CD4-positive, alpha-beta memory T cell (primary cell): ENCODE data around the gene ANKRD13B. TPM values are rescaled to one million over a fixed set of nuclear protein-coding genes. Genes with fewer than 3 reads are reported as not detected.
A peak's percentile ranks its signal among the peaks of the same experiment; 100 is the strongest.

Experiments
- CTCF ChIA-PET: fragments of 350-600 bp; sonication (Branson Sonifier 250); formaldehyde crosslinking; loops from one replicate; lab custom pipeline; 2021; ENCODE audit warnings: inconsistent platforms; ENCODE audit not compliant: partially characterized antibody; lab: Charles Lee
- POLR2A ChIA-PET: fragments of 350-600 bp; sonication (Branson Sonifier 250); formaldehyde crosslinking; loops from one replicate; lab custom pipeline; 2021; ENCODE audit not compliant: partially characterized antibody; lab: Charles Lee
- DNase-seq, 5 donors: peaks; one replicate each; pipeline versions ENCODE4 v3.0.0 to v3.0.0-alpha.2; 2020 to 2022; ENCODE audit warnings: mixed read lengths in 1 of 5
- H3K27ac ChIP-seq: one replicate; pipeline ENCODE4 v1.7.0; 2013; ENCODE audit warnings: low read depth, low read length
- H3K27me3 ChIP-seq: 2 replicates; pipeline ENCODE4 v1.7.0; 2013; ENCODE audit warnings: mild to moderate bottlenecking, low read length, moderate library complexity; ENCODE audit not compliant: insufficient read depth
- H3K36me3 ChIP-seq: 2 replicates; pipeline ENCODE4 v1.7.0; 2013; ENCODE audit warnings: mild to moderate bottlenecking, low read length, moderate library complexity; ENCODE audit not compliant: insufficient read depth
- H3K4me1 ChIP-seq: 2 replicates; pipeline ENCODE4 v1.7.0; 2013; ENCODE audit warnings: mild to moderate bottlenecking, low read length, moderate library complexity; ENCODE audit not compliant: insufficient read depth
- H3K4me3 ChIP-seq, 2 donors: one replicate each; pipeline ENCODE4 v1.7.0; 2013; ENCODE audit warnings: low read length in 2 of 2, mild to moderate bottlenecking in 1 of 2
- H3K9me3 ChIP-seq, 2 donors: one replicate each; pipeline ENCODE4 v1.7.0; 2013; ENCODE audit warnings: low read length in 2 of 2, control low read depth in 1 of 2; ENCODE audit not compliant: control insufficient read depth in 1 of 2
- H3K27ac Mint-ChIP-seq, 7 donors: one replicate each; pipeline ENCODE4 v1.8.0; 2020 to 2021; ENCODE audit warnings: mixed read lengths in 7 of 7, mild to moderate bottlenecking in 6 of 7, inconsistent platforms in 3 of 7, moderate library complexity in 3 of 7
- H3K27me3 Mint-ChIP-seq, 2 donors: one replicate each; pipeline ENCODE4 v1.8.0; 2020 to 2021; ENCODE audit warnings: mixed read lengths in 2 of 2
- H3K36me3 Mint-ChIP-seq, 2 donors: one replicate each; pipeline ENCODE4 v1.8.0; 2020 to 2021; ENCODE audit warnings: mixed read lengths in 2 of 2, inconsistent platforms in 1 of 2, mild to moderate bottlenecking in 1 of 2
- H3K4me1 Mint-ChIP-seq, 4 donors: one replicate each; pipeline ENCODE4 v1.8.0; 2020 to 2021; ENCODE audit warnings: mixed read lengths in 4 of 4, mild to moderate bottlenecking in 1 of 4
- H3K4me3 Mint-ChIP-seq, 8 donors: one replicate each; pipeline ENCODE4 v1.8.0; 2020 to 2021; ENCODE audit warnings: mixed read lengths in 8 of 8, mild to moderate bottlenecking in 7 of 8, moderate library complexity in 6 of 8, inconsistent platforms in 3 of 8
- H3K9me3 Mint-ChIP-seq, 8 donors: one replicate each; pipeline ENCODE4 v1.8.0; 2020 to 2021; ENCODE audit warnings: mixed read lengths in 8 of 8, mild to moderate bottlenecking in 5 of 8, inconsistent platforms in 3 of 8, moderate library complexity in 1 of 8
- intact Hi-C: fragments of 100-400 bp; cut with micrococcal nuclease; formaldehyde crosslinking; loops from one replicate; pipeline ENCODE4 v1.15.1; 2023
- polyA plus RNA-seq, 2 donors: library from polyadenylated mRNA; unstranded; fragments of 300-500 nt; fragmentation: Illumina TruSeq; gene quantifications; one replicate each; pipeline ENCODE4 v1.2.3, GENCODE V29; 2021
- total RNA-seq, 2 experiments: library from RNA; stranded (reverse); gene quantifications; one replicate each; pipeline ENCODE4 v1.2.3, GENCODE V29; 2021

ANKRD13B gene
- total and polyA plus RNA-seq, 4 experiments from 2014 or later: 1.3 to 2.3 TPM; not detected in 2

DNA sequence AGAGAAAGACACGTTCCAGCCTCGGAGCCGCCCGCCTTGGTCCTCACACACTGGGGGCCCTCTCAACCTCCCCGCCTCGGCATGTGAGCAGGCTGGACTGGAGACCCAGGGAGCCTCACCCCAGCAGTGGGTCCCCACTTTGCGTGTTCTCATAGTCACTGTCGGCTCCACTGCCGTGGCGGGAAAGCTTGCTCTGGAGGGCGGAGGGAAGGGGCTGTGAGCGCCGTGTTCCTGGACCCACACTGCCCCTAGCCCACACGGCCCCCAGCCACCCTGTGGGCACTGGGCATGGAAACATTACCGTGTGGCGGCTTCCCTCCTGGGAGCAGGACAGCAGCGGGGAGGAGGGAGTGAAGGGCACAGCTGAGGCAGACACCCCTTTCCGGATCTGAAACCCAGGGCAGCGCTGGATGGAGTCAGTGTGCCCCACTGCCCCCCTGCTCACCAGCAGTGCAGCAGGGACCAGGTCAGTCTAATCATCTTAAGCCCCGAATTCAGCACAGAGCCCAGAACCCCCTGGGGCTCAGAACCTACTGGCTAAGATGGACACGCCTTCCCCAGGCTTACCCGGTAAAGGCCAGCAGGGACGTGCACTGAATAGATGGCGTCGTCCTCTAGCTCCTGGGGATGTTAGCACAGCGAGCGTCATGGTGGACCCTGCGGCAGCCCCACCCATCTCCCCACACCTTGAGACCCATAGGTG is 17.3 kb upstream of the ANKRD13B start:
- H3K4me3 ChIP-seq: no peak overlapping the region
- POLR2A ChIA-PET: interaction anchor here (0.8 to 12.9 kb wide), 5 partner anchors 9 to 41 kb away, joined by 3 to 127 read pairs (median 6); partner anchors contain the start of genes ABHD15, ANKRD13B and TP53I13
- DNase-seq: no peak
- H3K27me3 ChIP-seq: no peaks in the 10 kb centered on the region
- intact Hi-C loops: loop anchor here (10.0 kb wide), 1 partner anchor 201 kb away; no protein-coding TSS in a partner anchor
- H3K27ac ChIP-seq: no peak overlapping the region
- Mint-ChIP-seq H3K27me3 (no peaks in the 10 kb centered on the region), H3K4me3 (no peak overlapping the region), H3K9me3 (no peaks in the 10 kb centered on the region), H3K36me3 (peaks cover 12 to 46% of the 10 kb centered on the region in 2 donors), H3K27ac (no peak overlapping the region), H3K4me1 (peaks cover 7 to 20% (median 12%) of the 10 kb centered on the region in 4 donors)
- H3K36me3 ChIP-seq: peaks cover 36% of the 10 kb centered on the region
- H3K9me3 ChIP-seq: no peaks in the 10 kb centered on the region
- CTCF ChIA-PET: interaction anchor here (0.9 to 28.5 kb wide), 4 partner anchors 16 to 206 kb away, joined by 3 to 523 read pairs (median 7); partner anchors contain the start of gene CORO6
- H3K4me1 ChIP-seq: peaks cover 3% of the 10 kb centered on the region

DNA sequence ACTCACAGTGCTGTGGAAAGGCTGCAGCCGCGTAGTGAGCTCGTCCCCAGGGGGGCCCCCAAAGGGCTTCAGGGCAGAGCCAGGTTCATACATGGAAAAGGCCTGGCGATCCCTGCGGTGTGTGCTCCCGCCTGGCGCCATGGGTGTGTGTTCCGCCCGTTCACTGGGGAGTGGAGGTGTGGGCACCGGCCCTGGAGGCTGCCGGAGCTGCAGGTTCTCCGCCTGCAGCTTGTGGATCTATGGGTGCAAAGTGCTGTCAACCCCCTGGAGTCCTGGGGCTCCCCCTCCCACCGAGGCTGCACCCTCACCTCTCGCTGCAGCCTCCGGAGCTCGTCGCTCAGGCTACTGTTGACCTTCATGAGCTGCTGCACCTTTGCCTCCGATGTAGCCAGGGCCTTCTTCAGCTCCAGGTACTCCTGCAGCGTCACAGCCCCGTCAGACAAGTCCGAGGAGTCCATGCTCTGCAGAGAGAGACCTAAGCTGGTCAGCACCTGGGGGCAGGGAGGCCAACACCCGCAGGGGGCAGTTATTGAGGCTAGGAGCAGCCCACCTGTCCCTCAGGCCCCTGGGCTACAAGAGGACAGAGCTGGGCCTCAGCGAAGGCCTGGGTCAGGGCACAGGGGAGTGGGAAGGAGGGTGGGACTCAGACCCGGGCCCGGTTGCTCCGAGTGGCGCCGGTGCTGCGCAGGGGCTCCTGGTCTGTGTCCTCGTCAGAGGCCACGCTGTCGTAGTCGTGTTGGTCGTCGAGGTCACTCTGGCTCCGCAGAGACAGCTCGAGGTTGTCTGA is 16.5 kb upstream of the ANKRD13B start:
- Mint-ChIP-seq H3K4me3 (no peak overlapping the region), H3K27me3 (no peaks in the 10 kb centered on the region), H3K4me1 (peaks cover 3 to 13% (median 9%) of the 10 kb centered on the region in 4 donors), H3K36me3 (peaks cover 12 to 46% of the 10 kb centered on the region in 2 donors), H3K27ac (no peak overlapping the region), H3K9me3 (no peaks in the 10 kb centered on the region)
- H3K36me3 ChIP-seq: peaks cover 36% of the 10 kb centered on the region
- intact Hi-C loops: loop anchor here (10.0 kb wide), 1 partner anchor 202 kb away; no protein-coding TSS in a partner anchor
- POLR2A ChIA-PET: interaction anchor here (0.8 to 12.9 kb wide), 5 partner anchors 9 to 40 kb away, joined by 3 to 127 read pairs (median 21); partner anchors contain the start of genes ABHD15, ANKRD13B and TP53I13
- peaks cover 5% of the 10 kb centered on the region for H3K4me1 ChIP-seq
- H3K9me3 ChIP-seq: no peaks in the 10 kb centered on the region
- DNase-seq: no peak
- H3K4me3 ChIP-seq: no peak overlapping the region
- H3K27me3 ChIP-seq: no peaks in the 10 kb centered on the region
- CTCF ChIA-PET: interaction anchor here (0.9 to 28.5 kb wide), 5 partner anchors 10 to 207 kb away, joined by 3 to 523 read pairs (median 10); partner anchors contain the start of genes ANKRD13B and CORO6
- H3K27ac ChIP-seq: no peak overlapping the region

- H3K36me3 Mint-ChIP-seq: peaks cover 12 to 48% of the 10 kb centered on the region in 2 donors
- no peak overlapping the region for H3K4me3 Mint-ChIP-seq
- no peak overlapping the region for H3K27ac Mint-ChIP-seq
- ChIA-PET CTCF (interaction anchor here (1.0 to 28.5 kb wide), 3 partner anchors 9 to 40 kb away, joined by 3 to 523 read pairs (median 105); partner anchors contain the start of genes ANKRD13B and CORO6), POLR2A (interaction anchor here (1.0 to 12.9 kb wide), 5 partner anchors 10 to 39 kb away, joined by 3 to 127 read pairs (median 21); partner anchors contain the start of genes ABHD15, ANKRD13B and TP53I13)
- DNase-seq: no peak
- intact Hi-C loops: loop anchor here (10.0 kb wide), 1 partner anchor 202 kb away; no protein-coding TSS in a partner anchor
- Histone ChIP-seq H3K9me3 (no peaks in the 10 kb centered on the region), H3K4me1 (peaks cover 5% of the 10 kb centered on the region), H3K27ac (no peak overlapping the region), H3K4me3 (no peak overlapping the region), H3K27me3 (no peaks in the 10 kb centered on the region), H3K36me3 (peaks cover 41% of the 10 kb centered on the region)
- H3K4me1 Mint-ChIP-seq: peaks cover 3 to 13% (median 7%) of the 10 kb centered on the region in 4 donors
- H3K27me3 Mint-ChIP-seq: no peaks in the 10 kb centered on the region
- H3K9me3 Mint-ChIP-seq: no peaks in the 10 kb centered on the region
Observed at GRCh38 chr17:29577001-29577370, 15.9 kb upstream of the ANKRD13B start.

GRCh38 chr17:29577385-29578211 is 15.3 kb upstream of the ANKRD13B start:
- Histone ChIP-seq H3K36me3 (peaks cover 43% of the 10 kb centered on the region), H3K9me3 (no peaks in the 10 kb centered on the region), H3K27ac (no peak overlapping the region), H3K27me3 (no peaks in the 10 kb centered on the region), H3K4me1 (peaks cover 5% of the 10 kb centered on the region), H3K4me3 (no peak overlapping the region)
- Mint-ChIP-seq H3K4me1 (peaks cover 3 to 13% (median 8%) of the 10 kb centered on the region in 4 donors), H3K4me3 (no peak overlapping the region), H3K9me3 (no peaks in the 10 kb centered on the region), H3K27ac (no peak overlapping the region), H3K27me3 (no peaks in the 10 kb centered on the region), H3K36me3 (peaks cover 12 to 54% of the 10 kb centered on the region in 2 donors)
- ChIA-PET CTCF (interaction anchor here (0.9 to 28.5 kb wide), 5 partner anchors 8 to 202 kb away, joined by 3 to 523 read pairs (median 34); partner anchors contain the start of genes ANKRD13B, CORO6 and TP53I13), POLR2A (interaction anchor here (1.0 to 12.9 kb wide), 4 partner anchors 11 to 39 kb away, joined by 3 to 127 read pairs (median 26); partner anchors contain the start of genes ABHD15, ANKRD13B and TP53I13)
- no peak for DNase-seq
- intact Hi-C loops: loop anchor here (10.0 kb wide), 1 partner anchor 203 kb away; no protein-coding TSS in a partner anchor

GRCh38 chr17:29578626-29579485 is 14.1 kb upstream of the ANKRD13B start:
- H3K27ac Mint-ChIP-seq: peak overlapping the region in 2 of 7 donors; percentile 52 to 73
- H3K4me3 Mint-ChIP-seq: no peak overlapping the region
- POLR2A ChIA-PET: interaction anchor here (1.1 to 12.9 kb wide), 5 partner anchors 9 to 37 kb away, joined by 3 to 127 read pairs (median 32); partner anchors contain the start of genes ABHD15, ANKRD13B and TP53I13
- Histone ChIP-seq H3K36me3 (peaks cover 43% of the 10 kb centered on the region), H3K4me1 (peaks cover 5% of the 10 kb centered on the region), H3K9me3 (no peaks in the 10 kb centered on the region), H3K4me3 (no peak overlapping the region), H3K27ac (no peak overlapping the region), H3K27me3 (no peaks in the 10 kb centered on the region)
- peaks cover 3 to 18% (median 9%) of the 10 kb centered on the region in 4 donors for H3K4me1 Mint-ChIP-seq
- H3K36me3 Mint-ChIP-seq: peaks cover 12 to 55% of the 10 kb centered on the region in 2 donors
- intact Hi-C loops: loop anchor here (10.0 kb wide), 1 partner anchor 204 kb away; no protein-coding TSS in a partner anchor
- CTCF ChIA-PET: interaction anchor here (0.7 to 28.5 kb wide), 13 partner anchors 9 to 752 kb away, joined by 3 to 523 read pairs (median 7); partner anchors contain the start of genes ANKRD13B, CORO6 and TP53I13
- DNase-seq: no peak
- no peaks in the 10 kb centered on the region for H3K27me3 Mint-ChIP-seq
- H3K9me3 Mint-ChIP-seq: no peaks in the 10 kb centered on the region
